Measurements from ENCODE around the gene PCDHGB4.
"Not testable (repeated sequence)": the region's sequence is repeated elsewhere in the genome, so short reads cannot be mapped to it uniquely, and the experiment has no call there.

PCDHGB4 gene

GRCh38 chr5:141387557-141388311 is at the start of gene PCDHGB4:
TSS of gene PCDHGB4 (plus strand) at chr5:141387698. CDS start at chr5:141387885, 187 bp downstream.
- not testable (repeated sequence) for DNase-seq (ENCODE audit: low spot score)

GRCh38 chr5:141338538-141339306 is 48.8 kb upstream of the PCDHGB4 start, which contains the start of gene PCDHGA2:
TSS of gene PCDHGA2 (plus strand) at chr5:141338760.
- no peak for DNase-seq (ENCODE audit: low spot score)

- not testable (repeated sequence) for DNase-seq (ENCODE audit: low spot score)
These were observed 46.6 kb upstream of the PCDHGB4 start for GRCh38 chr5:141340781-141341354.

DNA sequence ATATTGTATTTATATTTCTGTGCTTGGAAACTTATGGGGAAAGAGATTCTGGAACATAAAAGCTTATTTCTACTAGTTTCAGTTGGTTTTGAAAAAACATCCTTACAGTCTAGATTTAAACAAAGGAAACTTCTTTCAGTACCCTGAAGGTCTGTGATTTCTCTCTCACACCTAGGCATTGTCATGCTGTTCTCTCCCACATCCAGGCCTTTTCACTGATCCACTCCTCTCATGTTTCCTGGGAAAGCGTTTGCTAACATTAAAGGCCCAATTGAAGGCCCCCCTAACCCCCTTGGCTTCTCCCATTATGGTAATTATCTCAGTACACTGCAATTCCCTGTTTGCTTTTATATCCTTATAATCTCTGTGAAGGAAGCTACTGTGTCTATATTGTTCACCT is 44.7 kb upstream of the PCDHGB4 start:
- DNase-seq (ENCODE audit: low spot score) = no peak

- DNase-seq (ENCODE audit: low spot score) = peak; percentile 36
These were observed 44.1 kb upstream of the PCDHGB4 start, which contains the start of gene PCDHGA3 for GRCh38 chr5:141343242-141343952. TSS of gene PCDHGA3 (plus strand) at chr5:141343829. CDS start at chr5:141344034, 205 bp downstream.

GRCh38 chr5:141343953-141344463 is 43.5 kb upstream of the PCDHGB4 start:
- no peak for DNase-seq (ENCODE audit: low spot score)

GRCh38 chr5:141345327-141345726 is 42.2 kb upstream of the PCDHGB4 start:
- no peak for DNase-seq (ENCODE audit: low spot score)

- not testable (repeated sequence) for DNase-seq (ENCODE audit: low spot score)
These were observed 41.5 kb upstream of the PCDHGB4 start for GRCh38 chr5:141346017-141346416.

GRCh38 chr5:141349917-141350619 is 37.4 kb upstream of the PCDHGB4 start, which contains the start of gene PCDHGB1:
TSS of gene PCDHGB1 (plus strand) at chr5:141350099. CDS start at chr5:141350261, 162 bp downstream.
- no peak for DNase-seq (ENCODE audit: low spot score)

DNA sequence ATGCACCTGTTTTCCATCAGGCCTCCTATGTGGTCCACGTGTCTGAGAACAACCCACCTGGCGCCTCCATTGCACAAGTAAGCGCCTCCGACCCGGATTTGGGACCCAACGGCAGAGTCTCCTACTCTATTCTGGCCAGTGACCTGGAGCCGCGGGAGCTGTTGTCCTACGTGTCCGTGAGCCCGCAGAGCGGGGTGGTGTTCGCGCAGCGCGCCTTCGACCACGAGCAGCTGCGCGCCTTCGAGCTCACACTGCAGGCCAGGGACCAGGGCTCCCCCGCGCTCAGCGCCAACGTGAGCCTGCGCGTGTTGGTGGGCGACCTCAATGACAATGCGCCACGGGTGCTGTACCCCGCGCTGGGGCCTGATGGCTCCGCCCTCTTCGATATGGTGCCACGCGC is 35.9 kb upstream of the PCDHGB4 start:
- DNase-seq (ENCODE audit: low spot score) = no peak

DNA sequence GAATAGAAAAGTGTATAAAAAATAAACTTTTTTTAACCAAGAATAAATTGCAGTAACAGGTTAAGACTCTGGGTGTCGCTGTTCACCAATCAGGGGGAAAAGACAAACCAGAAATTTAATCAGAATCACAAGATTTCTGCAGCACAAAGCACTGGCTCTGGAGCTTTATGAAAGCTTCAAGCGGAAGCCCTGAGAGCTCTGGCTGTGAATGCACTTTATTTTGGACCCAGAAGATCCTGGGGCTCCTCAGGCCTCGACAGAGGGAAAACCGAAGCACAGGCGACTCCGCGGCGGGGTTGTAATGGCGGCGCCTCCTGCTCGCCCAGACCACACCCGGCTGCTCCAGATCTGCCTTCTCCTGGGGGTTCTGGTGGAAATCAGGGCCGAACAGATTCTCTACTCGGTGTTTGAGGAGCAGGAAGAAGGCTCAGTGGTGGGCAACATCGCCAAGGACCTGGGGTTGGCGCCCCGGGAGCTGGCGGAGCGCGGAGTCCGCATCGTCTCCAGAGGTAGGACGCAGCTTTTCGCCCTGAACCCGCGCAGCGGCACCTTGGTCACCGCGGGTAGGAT is 32.5 kb upstream of the PCDHGB4 start, which contains the start of gene PCDHGA4:
Gene PCDHGA4, plus strand, starts transcription at position 122 of the 570 bp plus-strand sequence. Its CDS starts 87 bp downstream, at position 209.
- DNase-seq (ENCODE audit: low spot score) = no peak

GRCh38 chr5:141355641-141356040 is 31.9 kb upstream of the PCDHGB4 start:
- no peak for DNase-seq (ENCODE audit: low spot score)

DNA sequence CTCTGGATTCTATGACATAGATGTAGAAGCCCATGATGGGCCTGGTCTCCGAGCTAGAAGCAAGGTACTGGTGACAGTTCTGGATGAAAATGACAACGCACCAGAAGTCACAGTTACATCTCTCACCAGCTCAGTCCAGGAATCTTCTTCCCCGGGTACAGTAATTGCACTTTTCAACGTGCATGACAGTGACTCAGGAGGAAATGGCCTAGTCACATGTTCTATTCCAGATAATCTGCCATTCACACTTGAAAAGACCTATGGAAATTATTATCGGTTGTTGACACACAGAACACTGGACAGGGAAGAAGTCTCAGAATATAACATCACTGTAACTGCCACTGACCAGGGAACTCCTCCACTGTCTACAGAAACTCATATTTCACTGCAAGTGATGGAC is 31.4 kb upstream of the PCDHGB4 start:
- DNase-seq (ENCODE audit: low spot score) = no peak

DNA sequence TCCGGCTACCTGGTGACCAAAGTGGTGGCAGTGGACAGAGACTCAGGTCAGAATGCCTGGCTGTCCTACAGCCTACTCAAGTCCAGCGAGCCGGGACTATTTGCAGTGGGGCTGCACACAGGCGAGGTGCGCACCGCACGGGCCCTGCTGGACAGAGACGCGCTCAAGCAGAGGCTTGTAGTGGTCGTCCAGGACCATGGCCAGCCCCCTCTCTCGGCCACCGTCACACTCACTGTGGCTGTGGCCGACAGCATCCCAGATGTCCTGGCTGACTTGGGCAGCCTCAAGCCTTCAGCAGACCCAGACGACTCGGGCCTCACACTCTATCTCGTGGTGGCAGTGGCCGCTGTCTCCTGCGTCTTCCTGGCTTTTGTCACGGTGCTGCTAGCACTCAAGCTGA is 30.5 kb upstream of the PCDHGB4 start:
- DNase-seq (ENCODE audit: low spot score) = no peak

GRCh38 chr5:141359790-141360426 is 27.6 kb upstream of the PCDHGB4 start, which contains the start of gene PCDHGB2:
TSS of gene PCDHGB2 (plus strand) at chr5:141359994. CDS start at chr5:141360136, 142 bp downstream.
- DNase-seq (ENCODE audit: low spot score) = no peak

GRCh38 chr5:141360685-141361084 is 26.8 kb upstream of the PCDHGB4 start:
- no peak for DNase-seq (ENCODE audit: low spot score)

- no peak for DNase-seq (ENCODE audit: low spot score)
These were observed 24.8 kb upstream of the PCDHGB4 start for GRCh38 chr5:141362719-141363118.

- DNase-seq (ENCODE audit: low spot score) = no peak
These were observed 23.4 kb upstream of the PCDHGB4 start, which contains the start of gene PCDHGA5 for GRCh38 chr5:141363952-141364660. TSS of gene PCDHGA5 (plus strand) at chr5:141364162. CDS start at chr5:141364331, 169 bp downstream.

Measured in kidney capillary endothelial cell (primary cell).